ENCODE results near the gene SIRT4.
A peak's percentile ranks its signal among the peaks of the same experiment; 100 is the strongest.

SIRT4 gene

DNA sequence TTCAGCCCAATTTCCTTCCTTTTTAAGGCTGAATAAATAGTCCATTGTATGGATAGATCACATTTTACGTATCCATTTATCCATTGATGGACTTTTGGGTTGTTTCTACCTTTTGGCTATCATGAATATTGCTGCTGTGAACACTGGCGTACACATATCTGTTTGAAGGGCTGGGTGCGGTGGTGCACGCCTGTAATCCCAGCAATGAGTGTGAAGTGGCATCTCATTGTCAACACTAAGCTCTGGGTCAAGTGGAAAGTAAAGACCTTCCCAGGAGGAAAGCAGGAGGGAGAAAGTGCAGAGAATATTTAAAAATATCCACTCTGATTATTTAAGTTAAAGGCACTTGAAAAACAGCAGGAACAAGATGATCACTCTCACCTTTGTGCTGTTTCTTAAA lies 37.1 kb downstream of the SIRT4 start:
- no peak for DNase-seq

DNA sequence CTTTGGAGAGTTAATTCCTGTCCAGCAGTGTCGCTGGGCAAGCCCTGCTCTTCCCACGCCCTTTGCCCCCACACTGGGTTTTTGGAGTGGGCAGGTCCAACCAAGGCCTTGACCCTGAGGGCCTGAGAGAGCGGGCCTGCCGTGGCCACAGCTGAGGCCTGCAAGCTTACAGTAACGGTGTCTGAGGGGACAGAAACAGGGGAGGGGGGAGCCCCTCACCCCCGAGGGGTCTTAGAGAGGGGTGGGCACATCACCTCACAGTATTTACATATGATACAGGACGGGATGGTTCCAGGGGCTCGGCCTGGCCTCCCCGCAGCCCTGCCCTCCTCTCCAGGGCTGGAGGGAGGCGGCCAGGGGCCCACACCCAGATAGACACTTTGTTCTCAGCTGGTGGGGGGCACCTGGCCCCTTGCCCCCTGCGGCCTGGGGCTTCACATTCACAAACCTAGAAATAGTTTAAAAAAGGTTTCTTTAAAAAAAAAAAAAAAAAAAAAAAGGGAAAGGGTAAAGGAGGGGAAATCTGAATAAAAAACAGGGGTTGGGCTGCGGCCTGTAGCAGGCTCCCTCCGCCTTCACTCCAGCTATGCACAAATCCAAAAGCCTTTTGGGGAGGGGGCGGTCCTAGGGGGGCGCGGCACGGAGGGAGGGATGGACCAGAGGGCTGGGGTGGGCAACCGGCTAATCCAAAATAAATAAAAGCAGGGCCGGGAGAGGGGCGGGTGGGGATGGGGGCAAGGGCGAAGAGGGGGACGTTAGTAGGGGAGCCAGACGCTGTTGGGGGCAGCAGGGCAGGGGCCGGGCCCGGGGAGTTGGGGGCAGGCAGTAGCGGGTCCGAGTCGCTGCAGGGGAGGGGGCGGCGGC lies 40.3 kb downstream of the SIRT4 start:
- DNase-seq: no peak

DNA sequence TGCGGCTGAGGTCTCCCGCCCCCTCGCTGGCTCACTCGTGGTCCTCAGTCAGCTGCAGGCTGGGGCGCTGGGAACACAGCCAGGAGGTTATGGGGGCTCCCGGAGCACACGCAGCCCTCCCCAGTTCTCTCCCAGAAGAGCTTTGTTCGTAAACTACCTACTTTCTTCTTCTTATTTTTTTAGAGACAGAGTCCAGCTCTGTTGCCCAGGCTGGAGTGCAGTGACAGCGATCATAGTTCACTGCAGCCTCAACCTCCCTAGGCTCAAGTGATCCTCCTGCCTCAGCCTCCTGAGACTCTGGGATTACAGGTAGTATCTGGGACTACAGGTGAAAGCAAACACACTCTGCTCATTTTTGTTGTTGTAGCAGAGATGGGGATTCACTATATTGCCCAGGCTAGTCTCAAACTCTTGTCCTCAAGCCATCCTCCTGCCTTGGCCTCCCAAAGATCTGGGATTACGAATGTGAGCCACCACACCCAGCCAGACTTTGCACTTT lies 41.0 kb downstream of the SIRT4 start:
- DNase-seq: no peak

DNA sequence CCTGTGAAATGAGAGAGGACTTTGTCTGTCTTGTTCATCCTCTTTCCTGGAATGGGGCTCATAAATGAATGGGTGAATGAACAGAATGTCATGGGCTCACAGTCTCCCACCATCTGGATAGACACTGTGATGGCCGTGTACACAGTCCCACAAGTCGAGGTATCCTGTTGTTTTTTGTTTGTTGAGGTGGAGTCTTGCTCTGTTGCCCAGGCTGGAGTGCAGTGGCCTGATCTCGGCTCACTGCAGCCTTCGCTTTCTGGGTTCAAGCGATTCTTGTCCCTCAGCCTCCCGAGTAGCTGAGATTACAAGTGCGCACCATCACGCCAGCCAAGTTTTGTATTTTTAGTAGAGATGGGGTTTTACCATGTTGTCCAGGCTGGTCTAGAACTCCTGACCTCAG lies 41.6 kb downstream of the SIRT4 start:
- no peak for DNase-seq

DNA sequence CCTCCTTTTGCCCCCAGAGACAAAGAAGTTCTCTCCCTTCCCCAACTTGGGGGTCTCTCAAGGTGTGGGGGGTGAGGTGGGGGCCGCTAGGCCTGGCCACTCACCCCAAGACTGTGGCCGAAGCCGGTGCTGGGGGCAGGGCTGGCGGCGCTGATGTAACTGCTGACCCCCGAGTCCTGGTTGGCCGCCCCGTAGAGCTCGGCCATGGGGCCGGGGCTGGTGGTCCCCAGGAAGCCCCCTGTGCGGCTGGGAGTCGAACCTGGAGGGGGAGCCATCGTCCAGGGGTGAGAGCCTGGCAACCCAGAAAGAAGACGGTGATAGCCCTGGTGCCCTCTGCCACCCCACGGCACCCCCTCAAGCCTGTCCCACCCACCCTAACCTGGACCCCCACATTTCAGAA lies 43.9 kb downstream of the SIRT4 start:
- DNase-seq: no peak

DNA sequence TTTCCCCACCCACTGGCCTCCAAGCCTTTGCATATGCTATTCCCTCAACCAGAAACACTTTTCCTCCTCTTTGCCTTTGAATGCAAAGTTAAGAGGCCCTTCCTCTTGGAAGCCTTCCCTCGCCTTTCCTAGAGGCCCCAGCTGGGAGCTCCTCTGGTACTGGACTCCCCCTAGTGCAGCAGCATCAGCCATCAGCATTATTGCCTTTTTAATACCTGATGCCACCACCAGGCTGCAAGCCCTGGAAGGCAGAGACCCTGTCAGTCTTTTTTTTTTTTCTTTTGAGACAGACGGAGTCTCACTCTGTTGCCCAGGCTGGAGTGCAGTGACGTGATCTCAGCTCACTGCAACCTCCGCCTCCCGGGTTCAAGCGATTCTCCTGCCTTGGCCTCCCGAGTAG lies 44.6 kb downstream of the SIRT4 start:
- no peak for DNase-seq

DNA sequence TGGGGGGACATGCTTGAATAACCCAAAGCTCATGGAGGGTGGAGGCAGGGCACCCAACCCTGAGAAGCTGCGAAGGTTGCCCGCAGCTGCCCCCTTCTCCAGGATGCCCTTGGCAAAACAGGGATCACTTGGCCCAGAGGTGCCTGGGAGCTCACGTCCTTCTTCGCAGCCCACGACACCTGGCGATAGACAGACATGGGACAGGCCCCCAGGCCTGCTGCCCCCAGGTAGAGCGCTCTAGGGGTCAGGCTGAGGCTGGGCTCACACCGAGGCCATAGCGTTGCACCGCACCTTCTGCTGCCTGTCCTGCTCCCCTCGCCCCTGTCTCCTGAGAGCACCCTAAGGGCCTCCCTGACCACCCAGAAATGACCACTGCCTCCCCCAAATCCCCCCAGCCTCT lies 45.6 kb downstream of the SIRT4 start:
- no peak for DNase-seq

DNA sequence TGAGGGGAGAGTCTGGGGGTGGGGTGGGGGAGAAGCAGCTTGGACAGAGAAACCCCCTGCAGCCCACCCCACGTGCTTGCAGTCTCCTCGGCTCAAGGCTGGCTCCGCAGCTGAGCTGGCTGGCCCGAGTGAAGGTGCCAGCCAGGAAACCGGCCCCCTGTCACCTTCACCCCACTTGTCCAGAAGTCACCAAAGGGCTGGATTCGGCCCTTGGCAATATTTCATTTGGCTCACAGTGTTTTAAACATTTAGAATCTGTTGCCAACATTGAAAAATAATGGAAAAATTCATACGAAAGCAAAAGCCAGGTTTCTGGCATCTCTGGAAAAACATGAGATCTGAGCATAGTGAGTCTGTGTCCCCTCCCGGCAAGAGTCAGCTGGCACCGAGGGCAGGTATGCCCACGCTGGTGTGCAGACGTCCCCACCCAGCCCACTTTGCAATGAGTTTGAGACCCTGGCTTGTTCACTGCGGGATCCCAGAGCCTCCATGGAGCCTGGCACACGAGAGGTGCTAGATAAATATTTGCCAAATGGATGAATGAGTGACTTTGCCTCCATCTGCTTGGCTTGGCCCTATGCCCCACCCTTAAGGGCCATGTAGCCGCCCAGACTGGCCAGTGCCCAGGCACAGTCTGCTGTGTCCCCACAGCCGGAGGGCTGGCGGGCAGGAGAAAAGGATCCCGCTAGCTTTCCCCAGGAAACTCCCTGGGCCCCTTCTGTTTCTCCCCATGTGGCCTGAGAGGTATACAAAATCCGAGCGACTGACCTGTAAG lies 48.6 kb downstream of the SIRT4 start:
- DNase-seq: no peak

DNA sequence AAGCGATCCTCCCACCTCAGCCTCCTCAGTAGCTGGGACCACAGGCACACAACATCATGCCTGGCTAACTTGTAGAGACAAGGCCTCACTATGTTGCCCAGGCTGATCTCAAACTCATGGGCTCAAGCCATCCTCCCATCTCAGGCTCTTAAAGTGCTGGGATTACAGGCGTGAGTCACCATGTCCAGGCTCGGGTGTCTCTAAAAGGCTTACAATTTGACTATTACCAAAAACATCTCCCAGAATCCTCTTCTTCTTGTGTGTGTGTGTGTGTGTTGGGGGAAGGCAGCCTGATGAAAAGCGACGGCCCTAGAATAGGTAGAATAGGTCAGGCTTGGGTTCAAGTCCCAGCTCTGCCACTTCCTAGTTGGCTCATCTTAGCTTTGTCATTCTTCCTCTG lies 50.0 kb downstream of the SIRT4 start:
- peak; percentile 67 for DNase-seq

DNA sequence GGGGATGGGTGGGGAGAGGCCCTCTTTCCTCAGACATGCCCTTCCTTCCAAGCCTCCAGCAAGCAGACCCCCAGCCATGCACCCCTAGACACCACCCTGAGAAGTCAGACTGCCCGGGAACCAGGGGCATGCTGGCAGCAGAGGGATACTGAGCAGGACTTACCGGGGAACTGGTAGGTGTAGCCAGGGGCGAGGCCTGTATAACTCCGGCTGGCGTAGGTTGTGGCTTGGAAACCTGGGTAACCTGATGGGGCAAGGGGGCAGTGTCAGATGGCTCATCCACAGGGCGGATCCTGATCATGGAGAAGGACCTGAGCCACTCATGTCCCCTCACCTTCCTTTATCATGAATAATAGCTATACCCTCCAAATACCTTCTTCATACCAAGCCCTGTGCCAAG lies 51.0 kb downstream of the SIRT4 start:
- DNase-seq: no peak

DNA sequence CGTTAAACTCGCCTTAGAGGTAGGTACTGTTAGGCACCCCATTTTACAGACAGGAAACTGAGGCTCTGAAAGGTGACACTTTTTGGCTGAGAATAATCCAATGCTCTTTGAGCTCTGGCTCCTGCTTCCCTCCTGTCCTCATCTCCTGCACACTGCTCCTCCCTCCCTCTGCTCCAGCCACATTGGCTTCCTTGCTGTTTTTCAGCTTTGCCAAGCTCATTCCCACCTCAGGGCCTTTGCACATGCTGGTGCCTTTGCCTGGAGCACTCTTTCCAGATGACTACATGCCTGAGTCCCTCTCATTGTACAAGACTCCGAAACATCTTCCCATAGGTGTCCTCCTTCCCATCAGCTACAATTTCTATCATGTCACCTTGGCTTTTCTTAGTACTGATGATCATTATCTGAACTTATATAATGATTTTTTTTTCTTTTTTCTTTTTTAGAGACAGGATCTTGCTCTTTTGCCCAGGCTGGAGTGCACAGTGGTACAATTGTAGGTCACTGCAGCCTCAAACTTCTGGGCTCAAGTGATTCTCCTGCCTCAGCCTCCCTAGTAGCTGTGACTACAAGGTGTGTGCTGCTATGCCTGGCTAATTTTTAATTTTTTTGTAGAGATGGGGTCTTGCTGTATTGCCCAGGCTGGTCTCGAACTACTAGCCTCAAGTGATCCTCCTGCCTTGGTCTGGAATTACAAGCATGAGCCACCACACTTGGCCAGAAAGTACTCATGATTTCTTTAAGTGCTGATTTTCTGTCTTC lies 51.6 kb downstream of the SIRT4 start:
- DNase-seq: no peak

DNA sequence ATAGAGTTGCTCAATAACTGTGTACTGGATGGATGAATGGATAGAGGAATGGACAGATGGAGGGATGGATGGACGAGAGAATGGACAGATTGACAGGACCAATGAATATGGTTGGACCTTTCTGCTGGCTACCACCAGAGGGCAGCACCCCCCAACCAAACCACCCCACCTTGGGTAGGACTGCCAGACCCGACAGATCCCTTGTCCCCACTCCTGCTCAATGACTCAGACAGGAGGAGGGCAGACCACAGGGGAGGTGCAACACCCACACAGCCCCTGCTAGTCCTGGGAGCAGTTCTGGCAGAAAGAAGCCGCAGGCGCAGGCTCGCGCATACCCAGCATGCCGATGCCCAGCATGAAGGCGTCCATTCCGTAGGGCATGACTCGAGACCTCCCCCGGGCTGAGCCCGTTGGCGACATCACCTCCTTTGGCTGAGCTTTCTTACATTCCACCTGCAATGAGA lies 54.5 kb downstream of the SIRT4 start:
- DNase-seq: peak; percentile 99

DNA sequence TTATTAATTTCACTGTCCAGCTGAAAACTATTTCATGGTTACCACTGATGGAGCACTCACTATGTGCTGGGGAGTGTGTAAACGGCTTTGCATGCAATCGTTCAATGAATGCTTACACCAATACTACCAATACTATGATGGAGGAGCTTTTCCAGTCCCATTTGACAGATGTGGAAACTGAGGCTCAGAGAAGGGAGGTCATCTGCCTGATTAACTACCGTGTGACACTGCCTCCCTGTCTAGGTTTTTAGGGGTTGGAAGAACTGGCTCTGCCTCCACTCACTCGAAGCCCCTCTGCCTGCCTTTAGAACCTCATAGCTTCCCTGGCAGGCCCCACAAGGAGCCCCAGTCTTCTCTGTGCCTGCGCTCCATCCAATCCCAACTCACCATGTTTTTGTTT lies 55.0 kb downstream of the SIRT4 start:
- no peak for DNase-seq

DNA sequence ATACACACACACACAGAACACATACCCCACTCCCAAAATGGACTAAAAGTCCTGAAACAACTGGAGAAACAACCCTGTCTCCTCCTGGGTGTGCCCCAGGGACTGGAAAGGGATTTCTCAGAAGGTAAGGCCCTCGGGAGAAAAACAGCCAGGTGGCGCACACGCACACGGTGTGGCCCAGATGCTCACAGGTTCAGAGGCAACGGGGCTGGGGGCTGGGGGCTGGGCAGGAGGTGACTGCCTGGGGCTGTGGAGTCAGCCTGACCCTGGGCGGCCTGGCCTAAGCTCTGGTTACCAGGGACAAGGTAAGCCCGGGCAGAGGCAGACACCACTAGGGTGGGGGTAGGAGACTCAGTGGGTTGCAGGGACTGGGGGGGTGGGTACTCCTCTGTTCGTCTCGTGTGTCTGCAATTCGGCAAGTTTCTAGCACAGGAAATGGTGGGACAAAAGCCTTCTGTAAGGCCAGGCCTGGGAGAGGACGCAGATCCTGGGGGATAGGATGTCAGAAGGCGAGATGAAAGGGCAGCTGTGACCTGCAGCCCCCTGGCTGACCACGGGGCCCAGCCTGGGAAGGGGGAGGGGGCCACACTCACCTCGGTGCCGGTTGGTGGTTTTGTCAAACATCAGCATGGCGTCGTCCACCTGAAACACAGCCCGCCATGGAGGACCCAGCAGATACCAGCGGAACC lies 56.4 kb downstream of the SIRT4 start:
- no peak for DNase-seq

DNA sequence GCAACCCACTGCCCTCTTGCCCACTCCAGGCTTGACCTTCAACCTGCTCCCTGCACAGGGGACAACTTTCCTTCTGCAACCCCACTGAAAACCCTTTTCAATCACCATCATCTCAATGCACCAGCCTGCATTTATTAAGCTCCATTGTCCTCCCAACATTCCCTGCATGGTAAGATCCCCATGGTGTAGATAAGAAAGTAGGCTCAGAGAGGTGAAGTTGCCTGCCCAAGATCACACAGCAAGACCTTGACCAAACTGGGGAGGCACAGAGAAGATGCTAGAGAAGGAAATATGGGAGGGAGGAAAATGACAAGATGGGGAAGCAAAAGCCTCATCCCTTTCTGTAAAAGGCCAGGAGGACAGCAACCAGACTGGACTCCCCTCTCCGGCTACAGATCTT lies 57.0 kb downstream of the SIRT4 start:
- no peak for DNase-seq

DNA sequence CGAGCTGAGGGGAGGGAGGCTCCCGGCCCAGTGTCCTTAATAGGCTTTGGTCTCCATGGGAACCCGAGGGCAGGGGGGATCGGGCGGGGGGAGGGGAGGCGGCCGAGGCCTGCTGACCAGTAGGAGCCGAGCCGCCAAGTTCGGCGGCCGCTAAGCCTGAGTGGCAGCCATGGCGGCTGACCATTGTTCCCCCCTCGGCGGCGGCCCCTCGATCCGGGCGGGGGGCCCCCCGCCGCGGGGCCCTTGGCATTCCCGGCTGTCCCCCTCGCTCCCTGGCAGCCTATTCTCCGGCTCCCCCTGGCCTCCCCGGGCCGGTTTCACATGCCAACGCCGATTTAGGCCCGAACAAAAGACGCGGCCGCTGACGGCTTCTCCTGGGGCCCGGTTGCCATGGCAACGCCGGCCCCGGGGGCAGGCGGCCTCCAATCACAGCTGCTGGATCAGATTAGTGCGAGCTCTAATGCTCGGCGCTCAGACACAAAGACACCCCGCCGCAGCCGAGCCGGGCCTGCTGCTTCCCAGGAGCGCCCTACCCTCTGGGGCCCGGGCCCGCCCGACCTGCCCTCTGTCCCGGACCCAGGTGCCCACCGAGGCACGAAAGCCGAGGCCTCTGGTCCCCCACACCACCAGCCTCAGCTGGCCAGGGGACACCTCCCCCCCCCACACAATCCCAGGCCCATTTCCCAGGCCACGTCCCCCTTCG lies 59.5 kb downstream of the SIRT4 start:
- DNase-seq: no peak

All from NCI-H226 (cell line).